GM11168 (cell line): Measurements from ENCODE around the gene NATD1.

Experiments used
- in situ Hi-C: fragments of 300-500 bp; cut with MboI; formaldehyde crosslinking; loops from one replicate; pipeline ENCODE4 v1.12.0; 2022; ENCODE audit warnings: low sequenced_read_pairs; ENCODE audit not compliant: unreplicated experiment

The NATD1 gene

DNA sequence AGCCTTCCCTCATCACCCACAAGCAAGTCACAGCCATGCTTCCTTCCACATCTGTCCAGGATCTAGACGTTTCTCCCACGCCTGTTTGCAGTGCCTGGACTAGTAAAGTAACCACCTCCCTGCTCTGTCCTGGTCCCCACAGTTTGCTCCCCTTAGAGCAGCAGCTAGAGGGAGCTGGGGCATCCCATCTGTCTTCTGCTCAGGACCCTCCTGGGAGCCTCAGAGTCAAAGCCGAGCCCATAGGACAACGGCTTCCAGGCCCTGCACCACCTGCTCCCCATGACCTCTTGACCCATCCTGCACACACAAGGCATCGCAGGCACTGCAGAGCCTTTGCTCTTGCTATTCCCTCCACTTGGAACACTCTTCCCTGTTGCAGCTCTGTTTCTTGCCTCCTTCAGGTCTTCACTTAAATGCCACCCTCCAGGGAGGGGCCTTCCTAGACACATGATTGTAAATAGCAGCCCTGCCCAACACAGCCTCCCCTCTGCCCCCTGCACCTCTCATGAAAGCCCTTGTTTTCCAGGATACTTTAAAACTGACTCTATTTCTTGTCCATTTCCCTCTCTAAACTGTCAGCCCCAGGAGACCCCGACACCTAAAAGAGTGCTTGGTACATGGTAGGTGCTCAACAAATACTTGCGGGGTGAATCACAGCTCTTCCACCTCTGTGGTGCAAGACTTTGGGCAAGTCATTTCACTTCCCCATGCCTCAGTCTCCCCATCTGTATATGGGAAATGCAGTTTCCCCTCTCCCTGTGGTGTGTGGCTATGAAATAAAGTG is 3.1 kb downstream of the NATD1 start:
- in situ Hi-C loops: loop anchor here (10.0 kb wide), 1 partner anchor 125 kb away; the partner anchor contains the start of gene DHRS7B

DNA sequence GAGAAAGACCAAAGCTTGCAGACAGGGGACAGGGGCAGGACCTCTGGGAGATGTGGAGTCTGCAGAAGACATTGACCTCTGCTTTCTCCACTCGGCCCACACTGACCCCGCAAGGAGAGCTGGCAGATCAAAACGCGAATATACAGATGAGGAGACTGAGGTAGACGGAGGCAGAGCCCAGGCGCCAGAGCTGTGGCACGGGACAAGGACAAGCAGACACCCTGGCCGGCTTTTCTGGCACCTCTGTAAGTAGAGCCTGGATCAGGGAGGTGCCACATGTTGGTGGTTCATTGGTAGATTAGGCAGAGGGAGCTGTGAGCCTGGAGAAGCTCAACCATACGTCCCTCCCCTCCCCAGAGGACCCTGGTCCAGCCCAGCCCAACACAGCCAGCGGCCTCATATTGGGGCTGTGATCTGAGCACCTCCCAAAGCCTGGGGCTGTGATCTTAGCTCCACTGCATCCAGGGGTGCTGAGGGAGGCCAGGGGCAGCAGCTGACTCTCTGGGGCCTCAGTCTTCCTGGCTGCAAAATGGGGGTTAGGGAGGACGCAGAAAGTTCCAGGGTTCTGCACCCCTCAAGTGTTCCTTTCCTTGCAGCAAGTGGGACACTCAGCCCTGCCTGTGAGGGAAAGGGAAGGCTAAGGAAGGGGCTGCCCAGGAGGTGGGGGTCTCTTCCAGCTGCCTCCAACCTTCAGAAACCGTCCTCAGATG is 4.0 kb downstream of the NATD1 start:
- in situ Hi-C loops: loop anchor here (10.0 kb wide), 1 partner anchor 124 kb away; the partner anchor contains the start of gene DHRS7B

DNA sequence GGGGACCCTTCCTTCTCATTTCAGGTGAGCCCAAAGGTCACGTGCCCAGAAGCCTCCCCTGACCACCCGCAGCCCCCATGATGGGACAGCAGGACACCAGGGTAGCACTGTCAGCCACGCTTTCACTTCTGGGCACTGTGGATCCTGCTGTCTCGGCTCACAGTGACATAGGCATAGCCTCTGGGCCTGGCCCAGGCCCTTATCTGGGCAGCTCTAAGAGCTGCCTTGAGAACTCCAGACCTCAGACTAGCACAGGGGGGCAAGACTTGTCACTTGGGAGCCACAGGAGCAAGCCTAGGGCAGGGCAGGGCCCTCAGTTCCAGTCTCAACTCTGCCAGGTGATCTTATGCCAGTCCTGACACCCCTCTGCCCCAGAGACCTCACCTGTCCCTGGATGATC is 4.7 kb downstream of the NATD1 start:
- in situ Hi-C loops: loop anchor here (10.0 kb wide), 1 partner anchor 124 kb away; the partner anchor contains the start of gene DHRS7B

DNA sequence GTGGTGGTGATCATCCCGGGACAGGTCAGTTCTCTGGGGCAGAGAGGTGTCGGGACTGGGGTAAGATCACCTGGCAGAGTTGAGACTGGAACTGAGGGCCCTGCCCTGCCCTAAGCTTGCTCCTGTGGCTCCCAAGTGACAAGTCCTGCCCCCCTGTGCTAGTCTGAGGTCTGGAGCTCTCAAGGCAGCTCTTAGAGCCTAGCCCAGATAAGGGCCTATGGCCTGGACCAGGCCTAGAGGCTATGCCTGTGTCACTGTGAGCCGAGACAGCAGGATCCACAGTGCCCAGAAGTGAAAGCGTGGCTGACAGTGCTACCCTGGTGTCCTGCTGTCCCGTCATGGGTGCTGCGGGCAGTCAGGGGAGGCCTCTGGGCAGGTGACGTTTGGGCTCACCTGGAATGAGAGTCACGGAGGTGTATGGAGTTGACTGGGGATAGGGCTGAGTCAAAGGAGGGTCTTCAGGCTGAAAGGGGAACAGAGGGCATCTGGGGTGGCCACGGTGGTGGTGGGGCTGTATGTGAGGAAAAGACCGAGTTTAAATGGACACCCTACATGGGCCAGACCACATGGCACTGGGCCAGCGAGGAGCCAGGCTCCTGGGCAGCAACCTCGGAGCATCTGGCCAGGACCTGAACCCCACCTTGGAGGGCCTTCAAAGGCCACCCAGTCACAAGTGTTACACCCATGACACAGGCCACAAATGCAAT is 5.5 kb downstream of the NATD1 start:
- in situ Hi-C loops: loop anchor here (10.0 kb wide), 1 partner anchor 123 kb away; the partner anchor contains the start of gene DHRS7B

DNA sequence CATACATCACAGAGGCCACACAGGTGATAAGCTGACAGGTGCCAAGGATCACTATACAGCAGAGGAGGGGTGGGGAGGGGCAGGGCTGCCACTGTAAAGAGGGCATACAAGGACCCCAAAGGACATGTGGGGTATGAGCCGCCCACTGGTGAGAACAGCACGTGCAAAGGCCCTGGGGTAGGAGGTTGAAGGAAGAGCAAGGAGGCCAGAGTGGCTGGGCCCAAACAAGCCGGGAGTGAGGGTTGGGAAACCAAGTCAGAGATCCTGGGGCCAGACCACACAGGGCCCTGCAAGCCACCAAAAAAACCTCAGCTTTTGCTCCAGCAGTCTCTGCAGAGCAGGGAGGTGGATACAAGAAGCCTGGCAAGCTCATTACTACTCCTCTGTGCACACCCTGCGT is 6.5 kb downstream of the NATD1 start:
- in situ Hi-C loops: loop anchor here (10.0 kb wide), 1 partner anchor 122 kb away; the partner anchor contains the start of gene DHRS7B

DNA sequence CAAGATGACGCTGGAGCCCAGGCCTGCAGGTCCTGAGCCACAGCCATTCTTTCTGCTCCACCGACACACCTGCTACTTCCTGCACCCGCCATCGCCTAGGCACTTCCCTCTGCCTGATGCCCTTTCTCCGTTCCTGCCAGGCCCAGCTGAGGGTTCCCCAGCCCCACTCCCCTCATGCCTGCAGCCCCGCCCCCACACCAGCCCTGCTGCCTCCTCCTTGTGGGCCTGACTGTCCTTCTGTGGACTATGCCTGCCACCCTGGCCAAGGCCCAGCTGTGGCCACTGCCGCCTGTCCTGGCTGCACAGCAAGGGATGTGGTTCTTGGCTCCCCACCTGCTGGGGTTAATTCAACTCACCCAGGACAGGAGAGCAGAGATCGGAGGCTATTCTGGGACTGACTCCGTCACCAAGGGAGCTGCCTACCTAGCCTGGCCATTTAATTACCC is 7.5 kb downstream of the NATD1 start:
- in situ Hi-C loops: loop anchor here (10.0 kb wide), 1 partner anchor 121 kb away; the partner anchor contains the start of gene DHRS7B

DNA sequence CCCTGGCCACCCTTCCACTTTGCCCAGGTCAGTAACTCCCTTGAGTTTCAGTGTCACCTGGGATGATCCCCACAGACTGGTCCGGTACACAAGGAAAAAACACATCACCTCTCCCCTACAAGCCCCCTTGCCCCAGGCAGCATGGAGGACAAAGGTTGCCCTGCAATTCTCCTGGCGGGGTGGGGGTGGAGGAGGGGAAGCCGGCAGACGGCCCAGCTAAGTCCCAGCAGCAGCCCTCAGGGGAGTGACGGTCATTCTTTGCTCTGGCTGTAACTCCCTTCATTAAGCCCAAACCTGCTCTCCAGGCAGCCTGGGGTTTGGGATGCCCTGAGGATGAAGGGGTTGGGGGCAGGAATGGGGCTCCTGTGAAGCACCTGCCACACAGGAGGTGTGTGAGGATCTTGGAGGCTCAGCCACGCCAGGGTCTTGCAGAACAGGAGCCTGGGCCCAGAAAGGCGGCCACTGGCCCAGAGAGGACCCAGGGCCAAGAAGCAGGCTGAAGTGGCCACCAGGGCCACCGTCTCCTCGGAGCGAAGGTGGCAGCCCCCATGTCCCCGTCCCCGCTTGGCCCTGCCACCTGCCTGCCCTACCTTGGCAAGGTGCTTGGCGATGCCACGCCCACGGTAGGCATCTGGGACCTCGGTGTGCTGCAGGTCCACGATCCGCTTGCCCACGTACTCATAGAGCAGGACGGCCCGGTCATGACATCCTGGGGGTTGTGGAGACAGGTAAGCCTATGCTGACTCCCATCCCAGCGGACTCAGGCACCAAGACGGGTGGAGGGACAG is 9.5 kb downstream of the NATD1 start:
- in situ Hi-C loops: loop anchor here (10.0 kb wide), 1 partner anchor 119 kb away; the partner anchor contains the start of gene DHRS7B

DNA sequence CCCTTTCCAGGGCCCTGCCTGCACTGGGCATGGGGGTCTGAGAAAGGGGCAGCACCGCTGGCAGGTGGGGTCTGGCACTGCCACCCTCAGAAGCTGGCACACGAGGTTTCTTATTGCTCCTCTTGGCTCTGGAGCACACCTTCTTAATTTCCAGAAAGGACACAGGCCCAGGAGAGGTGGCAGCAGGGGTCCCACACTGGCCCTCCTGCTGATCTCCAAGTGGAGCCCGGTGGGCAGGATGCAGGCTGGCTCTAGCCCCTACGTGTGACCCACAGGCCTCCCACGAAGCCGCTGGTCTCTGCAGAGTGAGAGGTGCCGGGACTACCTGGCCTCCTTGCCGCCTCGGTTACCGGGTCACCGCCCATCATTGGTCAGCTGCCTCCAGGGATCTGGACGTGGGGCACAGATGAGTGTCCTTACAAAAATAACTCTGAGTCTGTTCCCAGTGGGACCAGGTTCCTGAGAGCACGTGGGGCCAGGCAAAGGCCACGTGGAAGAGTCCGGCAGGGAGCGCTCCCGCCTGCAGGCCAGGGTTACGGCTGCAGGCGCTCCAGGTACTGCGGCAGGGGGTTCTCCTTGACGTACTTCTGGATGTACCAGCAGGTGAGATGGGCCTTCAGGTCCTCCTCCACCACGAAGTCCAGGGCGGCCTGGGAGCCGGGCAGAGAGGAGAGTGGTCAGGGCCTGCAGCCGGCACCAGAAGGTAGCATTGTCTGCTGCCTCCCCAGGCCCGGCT is 10.3 kb downstream of the NATD1 start:
- in situ Hi-C loops: loop anchor here (10.0 kb wide), 1 partner anchor 118 kb away; the partner anchor contains the start of gene DHRS7B

DNA sequence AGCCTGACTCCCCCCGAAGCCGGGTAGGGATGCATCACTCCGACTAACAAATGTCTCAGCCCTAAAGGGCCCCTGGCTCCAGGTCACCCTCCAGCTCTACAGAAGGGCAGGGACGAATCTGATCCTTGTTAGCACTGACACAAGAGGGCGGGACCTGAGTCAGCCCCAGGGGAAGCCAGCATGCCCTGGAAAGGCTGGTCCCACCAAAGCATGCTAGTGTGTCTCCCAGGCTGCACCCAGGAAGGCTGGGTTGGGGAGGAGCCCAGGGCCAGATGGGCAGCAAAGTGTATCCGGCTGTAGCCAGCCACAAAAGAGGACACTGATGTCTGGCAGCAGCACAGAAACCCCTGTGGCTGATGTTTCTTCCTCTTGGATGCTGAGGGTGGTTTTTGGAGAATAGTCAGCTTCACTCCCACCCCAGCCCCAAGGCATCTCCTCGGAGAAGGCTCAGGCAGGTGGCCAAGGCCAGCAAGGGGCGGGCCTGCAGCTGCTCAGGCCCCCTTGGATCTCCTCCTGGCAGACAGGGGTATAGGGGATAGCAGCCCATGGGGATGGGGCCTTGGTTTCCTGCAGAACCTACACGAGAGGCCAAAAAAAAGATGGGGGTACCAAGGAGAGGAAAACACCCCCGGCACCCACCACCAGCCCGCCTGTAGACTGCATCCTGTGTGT is 11.0 kb downstream of the NATD1 start:
- in situ Hi-C loops: loop anchor here (10.0 kb wide), 1 partner anchor 117 kb away; the partner anchor contains the start of gene DHRS7B

DNA sequence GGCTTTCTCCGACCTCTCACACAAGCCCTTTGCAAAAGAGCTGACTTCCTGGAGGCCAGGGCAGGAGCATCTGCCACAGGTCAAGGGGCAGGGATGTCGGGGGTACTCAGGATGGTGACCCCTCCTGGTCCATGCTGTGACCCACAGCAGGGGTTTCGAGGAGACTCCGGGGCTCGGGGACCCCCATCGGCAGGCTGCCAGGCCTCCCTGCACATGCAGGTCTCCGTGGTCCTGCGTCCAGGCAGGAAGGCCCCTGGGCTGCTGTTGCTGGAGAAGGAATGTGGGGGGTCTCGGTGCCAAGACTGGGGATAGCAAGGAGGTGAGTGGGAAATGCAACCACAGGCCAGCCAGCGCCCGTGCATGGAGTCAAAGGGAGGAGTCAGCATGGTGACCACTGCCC is 11.6 kb downstream of the NATD1 start:
- in situ Hi-C loops: loop anchor here (10.0 kb wide), 1 partner anchor 117 kb away; the partner anchor contains the start of gene DHRS7B

DNA sequence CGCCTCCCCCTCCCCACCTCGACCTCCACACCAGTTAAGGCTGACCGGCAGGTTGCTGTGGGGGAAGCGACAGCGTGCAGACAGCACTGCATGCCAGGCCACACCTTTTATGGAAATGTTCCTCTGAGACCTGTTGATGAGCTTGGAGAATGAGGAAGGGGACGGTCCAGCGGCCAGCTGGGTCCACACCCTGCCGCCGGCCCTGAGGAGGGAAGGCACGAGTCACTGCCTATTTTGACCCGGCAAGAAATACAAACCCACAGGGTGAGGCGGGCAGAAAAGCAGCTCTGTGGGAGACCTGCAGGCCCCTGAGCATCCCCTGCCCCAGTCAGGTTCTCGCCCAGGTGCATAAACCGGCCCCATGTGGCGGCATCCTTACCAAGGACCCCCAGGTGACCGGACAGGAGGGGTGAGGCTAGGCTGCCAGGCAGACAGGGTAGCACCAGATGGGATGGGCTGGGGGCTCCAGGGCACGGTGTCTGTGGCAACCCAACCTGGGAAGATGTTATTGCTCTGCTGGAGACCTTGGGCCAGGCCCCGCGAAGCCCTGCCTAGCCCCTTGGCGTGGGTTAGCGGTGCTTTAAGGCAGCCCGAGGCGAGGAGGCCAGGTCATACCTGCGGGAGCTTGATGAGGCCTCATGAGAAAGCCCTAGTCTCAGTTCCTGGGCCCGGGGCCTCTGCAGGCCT is 12.7 kb downstream of the NATD1 start:
- in situ Hi-C loops: loop anchor here (10.0 kb wide), 1 partner anchor 116 kb away; the partner anchor contains the start of gene DHRS7B

DNA sequence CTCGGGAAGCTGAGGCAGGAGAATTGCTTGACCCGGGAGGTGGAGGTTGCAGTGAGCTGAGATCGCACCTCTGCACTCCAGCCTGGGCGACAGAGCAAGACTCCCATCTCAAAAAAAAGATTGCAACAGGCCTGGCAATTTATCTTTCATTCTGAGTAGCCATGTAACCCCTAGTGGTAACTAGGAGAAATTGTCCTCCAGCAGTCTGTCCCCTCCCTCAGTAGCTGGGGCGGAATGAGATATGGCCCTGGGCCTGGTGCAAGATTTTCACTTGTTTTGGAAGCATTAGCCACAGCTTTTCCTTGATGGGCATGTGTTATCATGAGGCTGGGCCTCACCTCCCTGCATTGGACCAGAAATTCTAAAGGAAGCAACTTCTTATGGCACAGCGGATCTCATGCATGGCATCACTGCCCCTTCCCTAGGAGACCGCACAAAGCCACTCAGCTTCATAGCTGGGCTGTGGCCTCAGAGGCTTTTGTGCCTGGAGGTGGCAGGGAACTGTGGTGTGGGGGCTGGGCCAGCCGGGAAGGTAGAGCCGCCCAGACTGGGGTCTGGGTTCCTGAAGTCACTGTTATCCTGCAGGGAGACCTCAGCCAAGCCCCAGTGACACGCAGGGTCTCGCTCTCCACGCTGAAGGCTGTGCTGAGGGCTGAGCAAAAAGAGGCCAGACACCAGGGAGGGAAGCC is 13.4 kb downstream of the NATD1 start:
- in situ Hi-C loops: loop anchor here (10.0 kb wide), 1 partner anchor 115 kb away; the partner anchor contains the start of gene DHRS7B

DNA sequence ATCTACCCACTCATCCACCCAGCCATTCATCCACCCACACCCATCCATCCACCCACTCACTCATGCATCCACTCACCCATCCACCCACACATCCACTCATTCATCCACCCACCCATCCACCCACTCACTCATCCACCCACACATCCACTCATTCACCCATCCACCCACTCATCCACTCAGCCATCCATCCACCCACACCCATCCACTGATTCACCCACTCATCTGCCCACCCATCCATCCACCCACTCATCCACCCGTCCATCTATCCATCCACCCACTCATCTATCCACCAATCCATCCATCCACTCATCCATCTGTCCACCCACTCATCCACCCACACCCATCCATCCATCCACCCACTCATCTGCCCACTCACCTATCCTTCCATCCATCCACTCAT is 17.3 kb downstream of the NATD1 start:
- in situ Hi-C loops: no loop called here

DNA sequence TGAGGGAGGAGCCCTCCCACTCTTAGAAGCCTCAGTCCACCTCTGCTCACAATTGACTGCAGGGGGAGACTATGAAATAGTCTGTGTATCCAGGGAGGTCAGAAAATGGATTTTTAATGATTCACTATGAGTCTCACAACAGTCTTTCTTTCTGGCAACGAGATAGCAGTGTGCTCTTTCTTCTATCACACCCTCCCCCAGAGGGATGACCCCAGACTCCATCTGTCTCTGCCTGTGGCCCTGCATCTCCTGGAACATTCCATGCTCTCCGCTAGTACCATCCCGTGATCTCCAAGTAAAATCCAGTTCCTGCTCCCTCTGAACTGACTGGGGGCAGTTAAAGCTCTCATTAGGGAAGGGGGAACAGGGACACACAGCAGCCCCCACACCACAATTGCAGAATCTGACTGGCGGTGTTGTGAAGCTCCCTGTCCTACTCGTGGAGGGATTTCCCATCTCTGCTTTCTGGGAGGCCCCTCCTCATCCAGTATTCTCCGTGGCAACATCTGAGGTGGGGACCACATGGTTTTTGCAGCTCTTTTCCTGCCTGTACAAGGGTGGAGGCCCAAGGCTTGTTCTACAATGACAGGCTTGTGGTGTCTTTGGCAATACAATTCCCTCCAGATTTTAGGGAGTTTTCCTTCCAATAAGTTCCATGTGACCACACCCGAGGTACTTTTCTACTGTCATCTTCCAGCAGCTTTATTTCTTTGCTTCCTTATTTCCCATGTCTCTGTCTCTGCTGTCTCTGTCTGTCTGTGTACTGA is 19.4 kb downstream of the NATD1 start:
- in situ Hi-C loops: no loop called here

DNA sequence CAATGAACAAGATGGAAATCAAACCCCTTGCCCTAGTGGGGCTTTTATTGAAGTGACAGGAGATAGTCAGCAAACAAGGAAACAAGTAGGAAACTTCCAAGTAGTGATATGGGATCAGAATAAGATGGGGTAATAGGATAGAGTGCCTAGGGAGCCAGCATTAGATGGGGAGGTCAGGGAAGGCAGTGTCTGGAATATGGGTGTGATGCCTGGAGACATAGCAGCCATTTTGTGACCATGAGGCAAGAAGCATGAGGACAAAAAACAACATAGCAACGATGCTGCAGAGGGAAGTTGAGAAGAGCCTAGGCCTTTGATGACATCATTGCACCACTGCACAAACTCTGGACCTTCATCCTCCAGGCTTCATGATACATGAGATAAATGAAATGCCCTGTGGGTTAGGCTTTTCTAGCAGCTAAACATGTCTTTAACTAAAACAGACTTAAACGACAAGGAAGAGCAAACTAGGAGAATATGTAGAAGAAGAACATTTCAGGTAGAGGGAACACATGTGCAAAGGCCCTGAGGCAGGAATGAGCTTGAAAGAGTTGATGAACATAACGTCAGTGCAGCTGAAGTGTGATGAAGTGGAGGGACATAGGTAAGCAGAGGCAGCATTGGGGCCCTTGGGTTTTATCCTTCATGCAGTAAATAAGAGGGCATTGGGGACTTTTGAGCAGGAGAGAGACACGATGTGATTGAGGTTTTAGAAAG is 21.0 kb downstream of the NATD1 start:
- in situ Hi-C loops: no loop called here

DNA sequence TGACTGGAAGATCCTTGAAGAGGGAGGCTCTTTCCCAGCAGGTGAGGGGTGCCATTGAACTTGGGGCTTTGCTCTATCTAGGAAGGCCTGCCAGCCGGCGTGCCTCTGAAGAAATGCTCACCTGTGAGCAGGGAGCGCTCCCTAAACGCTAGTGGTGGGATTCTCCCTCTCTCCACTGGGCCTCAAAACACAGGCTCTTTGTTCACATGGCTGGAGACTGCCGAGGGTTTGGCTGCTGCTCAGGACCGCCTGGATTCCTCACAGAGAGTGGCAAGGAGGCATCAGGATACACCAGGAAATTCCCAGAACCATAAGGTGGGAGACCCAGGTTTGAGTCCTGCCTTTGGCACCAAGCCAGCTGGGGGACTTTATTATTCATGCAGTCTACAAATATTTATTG is 21.7 kb downstream of the NATD1 start:
- in situ Hi-C loops: no loop called here
